Esophagus muscularis mucosa (tissue), 4 donors: ENCODE measurements around the gene PTPRE. TPM values are rescaled to one million over a fixed set of nuclear protein-coding genes. Genes with fewer than 3 reads are reported as not detected.

ENCODE experiments used
- DNase-seq: peaks from one replicate; pipeline ENCODE4 v3.0.0-alpha.2; 2017; ENCODE audit errors: extremely low spot score
- H3K27ac ChIP-seq, 4 donors: fragments of 200-600 bp; sonication (generic); replicated peaks in 1 of 4; 1 replicate in 3 of 4; 2 replicates in 1 of 4; pipeline ENCODE4 v1.5.1; 2016 to 2019; ENCODE audit warnings: mild to moderate bottlenecking in 1 of 4
- H3K27me3 ChIP-seq, 4 donors: fragments of 200-600 bp; sonication (generic); one replicate each; pipeline versions ENCODE4 v1.5.1 to v1.6.0; 2016 to 2019
- H3K36me3 ChIP-seq, 4 donors: fragments of 200-600 bp; sonication (generic); one replicate each; pipeline ENCODE4 v1.5.1; 2016 to 2019
- H3K4me1 ChIP-seq, 4 donors: fragments of 200-600 bp; sonication (generic); one replicate each; pipeline ENCODE4 v1.5.1; 2016 to 2019
- H3K4me3 ChIP-seq, 4 donors: fragments of 200-600 bp; sonication (generic); 1 replicate in 2 of 4; 2 replicates in 2 of 4; pipeline ENCODE4 v1.5.1; 2016 to 2019; ENCODE audit warnings: mild to moderate bottlenecking in 4 of 4, moderate library complexity in 1 of 4
- H3K9me3 ChIP-seq, 4 donors: fragments of 200-600 bp; sonication (generic); 1 replicate in 3 of 4; 2 replicates in 1 of 4; pipeline ENCODE4 v1.5.1; 2016 to 2019
- CTCF ChIP-seq, 3 experiments: fragments of 200-600 bp in 2 of 3; fragments of 450-650 bp in 1 of 3; sonication (generic) in 2 of 3; IDR thresholded peaks; one replicate each; pipeline ENCODE4 v1.5.1; 2017 to 2019; ENCODE audit warnings: antibody characterized with exemption in 3 of 3, mild to moderate bottlenecking in 2 of 3, moderate library complexity in 1 of 3
- EP300 ChIP-seq: sonication (generic); formaldehyde crosslinking; IDR thresholded peaks from one replicate; pipeline ENCODE4 v1.6.1; 2017; ENCODE audit warnings: antibody characterized with exemption
- POLR2A ChIP-seq: fragments of 450-650 bp; IDR thresholded peaks from one replicate; pipeline ENCODE4 v1.6.1; 2017; ENCODE audit warnings: antibody characterized with exemption, moderate library complexity, mild to moderate bottlenecking, low read depth
- POLR2AphosphoS5 ChIP-seq, 2 donors: sonication (generic); formaldehyde crosslinking; IDR thresholded peaks; one replicate each; pipeline ENCODE4 v1.6.1; 2017; ENCODE audit warnings: antibody characterized with exemption in 2 of 2
- WGBS: methylation state at CpG from one replicate; pipeline ENCODE4 v1.1.5; 2018; 5-methylcytosine and 5-hydroxymethylcytosine counted together
- intact Hi-C: fragments of 100-400 bp; cut with DNase I; formaldehyde crosslinking; loops from one replicate; pipeline ENCODE4 v1.15.1; 2023
- total RNA-seq, 4 donors: library from RNA; depleted of rRNA; stranded (reverse); fragments of >200 nt; gene quantifications; one replicate each; pipeline versions ENCODE4 v1.1.0 to v1.2.1, GENCODE V29; 2016

The PTPRE gene
- total RNA-seq, 4 donors from 2014 or later, result 8.7 to 22.4 (median 13.3) TPM

- no peak for DNase-seq
- no peaks in the 10 kb centered on the region for H3K36me3 ChIP-seq
- H3K4me1 ChIP-seq, result peaks cover 30 to 50% (median 37%) of the 10 kb centered on the region in 4 donors
- intact Hi-C loops, result no loop called here
- H3K9me3 ChIP-seq, result peaks cover 0 to 9% (median 2%) of the 10 kb centered on the region in 4 donors
- H3K27me3 ChIP-seq, result peaks cover 0 to 8% (median 0%) of the 10 kb centered on the region in 4 donors
- TF ChIP-seq POLR2AphosphoS5 (IDR thresholded peaks at IDR 0.05), result no peak
- TF ChIP-seq POLR2A, result no peak
- no peak for TF ChIP-seq EP300
- TF ChIP-seq CTCF (IDR thresholded peaks at IDR 0.05), result no peak
- 98% methylated on average over 9 of the region's 9 CpGs for WGBS
- no peak overlapping the region for H3K4me3 ChIP-seq
- H3K27ac ChIP-seq, result peak overlapping the region; percentile 50 to 68 (median 57)
Measured at GRCh38 chr10:127978481-127978880, 71.6 kb downstream of the PTPRE start.

GRCh38 chr10:127979045-127979444, 72.1 kb downstream of the PTPRE start:
- no peaks in the 10 kb centered on the region for H3K36me3 ChIP-seq
- TF ChIP-seq POLR2AphosphoS5 (IDR thresholded peaks at IDR 0.05) (no peak), EP300 (no peak), POLR2A (no peak), CTCF (IDR thresholded peaks at IDR 0.05) (no peak)
- intact Hi-C loops, result no loop called here
- peak overlapping the region; percentile 50 to 68 (median 57) for H3K27ac ChIP-seq
- WGBS, result 68% methylated on average over 5 of the region's 5 CpGs
- no peak for DNase-seq
- H3K9me3 ChIP-seq, result peaks cover 0 to 9% (median 2%) of the 10 kb centered on the region in 4 donors
- peaks cover 0 to 8% (median 0%) of the 10 kb centered on the region in 4 donors for H3K27me3 ChIP-seq
- peaks cover 30 to 44% (median 33%) of the 10 kb centered on the region in 4 donors for H3K4me1 ChIP-seq
- no peak overlapping the region for H3K4me3 ChIP-seq

GRCh38 chr10:127979566-127979965, 72.7 kb downstream of the PTPRE start:
- no peak overlapping the region for H3K27ac ChIP-seq
- H3K27me3 ChIP-seq, result peaks cover 0 to 8% (median 0%) of the 10 kb centered on the region in 4 donors
- TF ChIP-seq POLR2AphosphoS5 (IDR thresholded peaks at IDR 0.05), result no peak
- TF ChIP-seq EP300, result no peak
- no peak for TF ChIP-seq POLR2A
- TF ChIP-seq CTCF (IDR thresholded peaks at IDR 0.05), result no peak
- H3K4me1 ChIP-seq, result peaks cover 30 to 45% (median 32%) of the 10 kb centered on the region in 4 donors
- H3K9me3 ChIP-seq, result peaks cover 0 to 9% (median 2%) of the 10 kb centered on the region in 4 donors
- WGBS, result 93% methylated on average over 2 of the region's 2 CpGs
- H3K4me3 ChIP-seq, result no peak overlapping the region
- no peak for DNase-seq
- no peaks in the 10 kb centered on the region for H3K36me3 ChIP-seq
- intact Hi-C loops, result no loop called here

- Histone ChIP-seq H3K36me3 (no peaks in the 10 kb centered on the region), H3K4me3 (no peak overlapping the region), H3K27ac (no peak overlapping the region), H3K9me3 (peaks cover 0 to 9% (median 2%) of the 10 kb centered on the region in 4 donors), H3K4me1 (peaks cover 30 to 42% (median 32%) of the 10 kb centered on the region in 4 donors), H3K27me3 (peaks cover 0 to under 1% (median 0%) of the 10 kb centered on the region in 4 donors)
- intact Hi-C loops, result no loop called here
- DNase-seq, result no peak
- no peak for TF ChIP-seq CTCF (IDR thresholded peaks at IDR 0.05)
- no peak for TF ChIP-seq POLR2AphosphoS5 (IDR thresholded peaks at IDR 0.05)
- no peak for TF ChIP-seq POLR2A
- no peak for TF ChIP-seq EP300
- 85% methylated on average over 4 of the region's 4 CpGs for WGBS
Measured at GRCh38 chr10:127980898-127981297, 74.0 kb downstream of the PTPRE start.

- Histone ChIP-seq H3K9me3 (peaks cover 0 to 9% (median 2%) of the 10 kb centered on the region in 4 donors), H3K36me3 (no peaks in the 10 kb centered on the region), H3K4me1 (peaks cover 14 to 30% (median 20%) of the 10 kb centered on the region in 4 donors), H3K27ac (no peak overlapping the region), H3K4me3 (no peak overlapping the region), H3K27me3 (no peaks in the 10 kb centered on the region)
- intact Hi-C loops, result no loop called here
- 90% methylated on average over 10 of the region's 10 CpGs for WGBS
- TF ChIP-seq CTCF (IDR thresholded peaks at IDR 0.05), result no peak
- no peak for TF ChIP-seq POLR2A
- TF ChIP-seq EP300, result no peak
- TF ChIP-seq POLR2AphosphoS5 (IDR thresholded peaks at IDR 0.05), result no peak
- no peak for DNase-seq
Measured at GRCh38 chr10:127982601-127983000, 75.7 kb downstream of the PTPRE start.
